IMR-90 (cell line): Measurements from ENCODE around the gene XDH. TPM values are rescaled to one million over a fixed set of nuclear protein-coding genes. Genes with fewer than 3 reads are reported as not detected.

Experiments
- ATAC-seq: fragments of 200-7000 bp; cut with Tn5 transposase; 2 replicates; pipeline ENCODE4 v1.9.1; 2020; ENCODE audit warnings: low read depth, mild to moderate bottlenecking, moderate library complexity
- BruUV-seq: library from RNA; stranded (reverse); fragments of 400-500 nt; replicated peaks from 2 replicates; lab custom pipeline; 2021; lab: Mats Ljungman, UMichigan
- CTCF ChIA-PET: fragments of 300-600 bp; formaldehyde crosslinking; extraction: SDS; loops from one replicate; lab custom pipeline; 2021; ENCODE audit warnings: antibody characterized with exemption; lab: Yijun Ruan, JAX
- POLR2A ChIA-PET: fragments of 300-600 bp; sonication (Branson Sonifier 250); formaldehyde crosslinking; loops from one replicate; lab custom pipeline; 2022; ENCODE audit warnings: antibody characterized with exemption; ENCODE audit not compliant: unreplicated experiment; lab: Charles Lee
- DNase-seq: peaks from one replicate; pipeline ENCODE4 v3.0.0; 2013
- H2AFZ ChIP-seq: replicated peaks from 2 replicates; pipeline ENCODE3; 2013; ENCODE audit warnings: low read length, mild to moderate bottlenecking; ENCODE audit not compliant: poor library complexity
- H2AK5ac ChIP-seq: 2 replicates; pipeline ENCODE4 v1.6.1; 2013; ENCODE audit warnings: low read depth, low read length, inconsistent platforms
- H2AK9ac ChIP-seq: replicated peaks from 2 replicates; pipeline ENCODE3; 2013; ENCODE audit warnings: mild to moderate bottlenecking, low read depth, low read length, moderate library complexity; ENCODE audit not compliant: poor library complexity
- H2BK120ac ChIP-seq: 2 replicates; pipeline ENCODE4 v1.6.1; 2013; ENCODE audit warnings: low read depth, low read length, inconsistent platforms
- H2BK15ac ChIP-seq: 3 replicates; pipeline ENCODE4 v1.6.1; 2013; ENCODE audit warnings: low read depth, low read length, inconsistent platforms
- H2BK20ac ChIP-seq: 2 replicates; pipeline ENCODE4 v1.6.1; 2013; ENCODE audit warnings: low read depth, mild to moderate bottlenecking, inconsistent platforms, low read length, moderate library complexity
- H2BK5ac ChIP-seq: 2 replicates; pipeline ENCODE4 v1.6.1; 2013; ENCODE audit warnings: mild to moderate bottlenecking, low read depth, low read length, inconsistent platforms; ENCODE audit not compliant: poor library complexity, severe bottlenecking
- H3K14ac ChIP-seq: replicated peaks from 2 replicates; pipeline ENCODE4 v1.6.1; 2013; ENCODE audit warnings: low read depth, low read length, inconsistent platforms
- H3K18ac ChIP-seq: 2 replicates; pipeline ENCODE4 v1.6.1; 2013; ENCODE audit warnings: low read depth, low read length, control low read depth
- H3K23ac ChIP-seq: 2 replicates; pipeline ENCODE4 v1.6.1; 2013; ENCODE audit warnings: low read depth, low read length, inconsistent platforms
- H3K27ac ChIP-seq: 2 replicates; pipeline ENCODE4 v1.5.1; 2013; ENCODE audit warnings: mild to moderate bottlenecking, control low read depth, low read length; ENCODE audit not compliant: insufficient read depth
- H3K27me3 ChIP-seq: 2 replicates; pipeline ENCODE4 v1.6.1; 2013; ENCODE audit warnings: low read length; ENCODE audit not compliant: control insufficient read depth, insufficient read depth
- H3K36me3 ChIP-seq: 2 replicates; pipeline ENCODE4 v1.6.1; 2013; ENCODE audit warnings: low read length, mixed read lengths; ENCODE audit not compliant: control insufficient read depth, insufficient read depth
- H3K4ac ChIP-seq: 2 replicates; pipeline ENCODE4 v1.6.1; 2013; ENCODE audit warnings: low read depth, low read length, inconsistent platforms
- H3K4me1 ChIP-seq: 2 replicates; pipeline ENCODE4 v1.6.1; 2013; ENCODE audit warnings: low read length, mixed read lengths; ENCODE audit not compliant: control insufficient read depth, insufficient read depth
- H3K4me2 ChIP-seq: 2 replicates; pipeline ENCODE4 v1.6.1; 2013; ENCODE audit warnings: low read depth, mild to moderate bottlenecking, control low read depth, low read length, moderate library complexity
- H3K4me3 ChIP-seq: 2 replicates; pipeline ENCODE4 v1.5.1; 2013; ENCODE audit warnings: low read depth, mild to moderate bottlenecking, control low read depth, low read length, moderate library complexity; ENCODE audit not compliant: insufficient read depth
- H3K56ac ChIP-seq: 2 replicates; pipeline ENCODE4 v1.6.1; 2013; ENCODE audit warnings: low read length, inconsistent platforms; ENCODE audit not compliant: insufficient read depth; ENCODE audit errors: extremely low read depth
- H3K79me1 ChIP-seq, 2 experiments: 2 replicates each; pipeline ENCODE4 v1.6.1; 2013; ENCODE audit warnings: low read length in 2 of 2, inconsistent platforms in 1 of 2, low read depth in 1 of 2
- H3K9ac ChIP-seq: 2 replicates; pipeline ENCODE4 v1.6.1; 2013; ENCODE audit warnings: low read depth, low read length, control low read depth
- H3K9me1 ChIP-seq: 2 replicates; pipeline ENCODE4 v1.6.1; 2013; ENCODE audit warnings: low read length, inconsistent platforms; ENCODE audit not compliant: insufficient read depth
- H3K9me3 ChIP-seq: 2 replicates; pipeline ENCODE4 v1.6.1; 2013; ENCODE audit warnings: low read length; ENCODE audit not compliant: control insufficient read depth, insufficient read depth
- H4K20me1 ChIP-seq: 2 replicates; pipeline ENCODE4 v1.6.1; 2013; ENCODE audit warnings: low read length, inconsistent platforms; ENCODE audit not compliant: insufficient read depth
- H4K5ac ChIP-seq: 2 replicates; pipeline ENCODE4 v1.6.1; 2013; ENCODE audit warnings: mild to moderate bottlenecking, low read depth, low read length, control low read depth
- H4K8ac ChIP-seq, 2 experiments: 2 replicates each; pipeline ENCODE4 v1.6.1; 2013; ENCODE audit warnings: low read depth in 2 of 2, low read length in 2 of 2, control low read depth in 1 of 2, inconsistent platforms in 1 of 2
- H4K91ac ChIP-seq: 2 replicates; pipeline ENCODE4 v1.6.1; 2013; ENCODE audit warnings: low read depth, low read length, inconsistent platforms; ENCODE audit not compliant: insufficient read depth
- BHLHE40 ChIP-seq: fragments of 150-350 bp; IDR thresholded peaks from 2 replicates; pipeline ENCODE4 v1.6.1; 2016; ENCODE audit warnings: mild to moderate bottlenecking, low read depth, low read length
- CEBPB ChIP-seq: IDR thresholded peaks from 2 replicates; pipeline ENCODE4 v1.6.1; 2012; ENCODE audit warnings: low read depth, low read length, improper control_type of control experiment
- CHD1 ChIP-seq: IDR thresholded peaks from 2 replicates; pipeline ENCODE4 v1.6.1; 2012; ENCODE audit warnings: low read depth, low read length, improper control_type of control experiment
- FOS ChIP-seq: fragments of 150-350 bp; IDR thresholded peaks from 2 replicates; pipeline ENCODE4 v1.6.1; 2016; ENCODE audit warnings: low read depth, low read length
- MAFK ChIP-seq: IDR thresholded peaks from 2 replicates; pipeline ENCODE4 v1.6.1; 2012; ENCODE audit warnings: low read depth, low read length, improper control_type of control experiment
- MAZ ChIP-seq: IDR thresholded peaks from 2 replicates; pipeline ENCODE4 v1.6.1; 2012; ENCODE audit warnings: low read depth, mild to moderate bottlenecking, low read length, improper control_type of control experiment, moderate library complexity, borderline replicate concordance
- MXI1 ChIP-seq: IDR thresholded peaks from 2 replicates; pipeline ENCODE4 v1.6.1; 2012; ENCODE audit warnings: low read depth, mild to moderate bottlenecking, low read length, moderate library complexity, borderline replicate concordance
- NFE2L2 ChIP-seq: fragments of 150-350 bp; IDR thresholded peaks from 2 replicates; pipeline ENCODE4 v1.6.1; 2016; ENCODE audit warnings: low read depth, mild to moderate bottlenecking, low read length
- POLR2A ChIP-seq: IDR thresholded peaks from 2 replicates; pipeline ENCODE4 v1.6.1; 2012; ENCODE audit warnings: mild to moderate bottlenecking, low read depth, low read length
- RAD21 ChIP-seq: IDR thresholded peaks from 2 replicates; pipeline ENCODE4 v1.6.1; 2012; ENCODE audit warnings: low read length, improper control_type of control experiment
- RCOR1 ChIP-seq: IDR thresholded peaks from 2 replicates; pipeline ENCODE4 v1.6.1; 2012; ENCODE audit warnings: mild to moderate bottlenecking, low read length, improper control_type of control experiment; ENCODE audit not compliant: insufficient replicate concordance
- RFX5 ChIP-seq: IDR thresholded peaks from 2 replicates; pipeline ENCODE4 v1.8.0; 2012; ENCODE audit warnings: low read depth, mild to moderate bottlenecking, low read length, moderate library complexity
- SMC3 ChIP-seq: fragments of 150-350 bp; IDR thresholded peaks from 2 replicates; pipeline ENCODE4 v1.6.1; 2016; ENCODE audit warnings: low read depth, mild to moderate bottlenecking, antibody characterized with exemption, low read length, moderate library complexity
- WGBS, 2 experiments: methylation state at CpG; one replicate each; pipeline versions ENCODE4 v1.1.5 to v1.1.7; 2013; ENCODE audit warnings: missing lambda C conversion rate in 2 of 2; ENCODE audit not compliant: insufficient read length in 1 of 2; ENCODE audit errors: extremely low coverage in 2 of 2; 5-methylcytosine and 5-hydroxymethylcytosine counted together
- dilution Hi-C: fragments of 300-500 bp; cut with HindIII; formaldehyde crosslinking; loops from one replicate; pipeline ENCODE4 v1.14.3; 2018; ENCODE audit warnings: low sequenced_read_pairs; ENCODE audit not compliant: unreplicated experiment
- in situ Hi-C: fragments of 300-500 bp; cut with MboI; formaldehyde crosslinking; loops from 3 replicates; pipeline ENCODE4 v1.14.3; 2019; ENCODE audit warnings: low sequenced_read_pairs, inconsistent platforms, mixed read lengths
- intact Hi-C: fragments of 100-400 bp; cut with micrococcal nuclease; formaldehyde crosslinking; loops from 2 replicates; pipeline ENCODE4 v1.10.0; 2022
- polyA plus RNA-seq, 3 experiments: library from polyadenylated mRNA; depleted of rRNA; stranded (reverse); fragments of >200 nt; gene quantifications; 2 replicates each; pipeline ENCODE4 v1.2.3, GENCODE V29; 2012; ENCODE audit warnings: low replicate concordance in 1 of 3
- total RNA-seq: library from RNA; depleted of rRNA; stranded (reverse); fragments of >200 nt; gene quantifications from 2 replicates; pipeline ENCODE4 v1.2.3, GENCODE V29; 2012
- TF ChIP-seq, protein P1 (sequence below): fragments of 150-350 bp; IDR thresholded peaks from 2 replicates; pipeline ENCODE4 v1.6.1; 2017; ENCODE audit warnings: mild to moderate bottlenecking, antibody characterized with exemption, low read length, low read depth
- TF ChIP-seq, protein P2 (sequence below): conservative IDR thresholded peaks from 2 replicates; pipeline ENCODE4 v1.5.1; 2012; ENCODE audit warnings: mild to moderate bottlenecking, low read depth, low read length, improper control_type of control experiment
- TF ChIP-seq, protein P3 (sequence below): fragments of 150-350 bp; IDR thresholded peaks from 2 replicates; pipeline ENCODE4 v1.6.1; 2016; ENCODE audit warnings: low read depth, mild to moderate bottlenecking, low read length, moderate library complexity, borderline replicate concordance

Gene XDH
- total and polyA plus RNA-seq, 2 of the 4 experiments (the other 2 are of a cell fraction), result 0.46 to 1.1 TPM

DNA sequence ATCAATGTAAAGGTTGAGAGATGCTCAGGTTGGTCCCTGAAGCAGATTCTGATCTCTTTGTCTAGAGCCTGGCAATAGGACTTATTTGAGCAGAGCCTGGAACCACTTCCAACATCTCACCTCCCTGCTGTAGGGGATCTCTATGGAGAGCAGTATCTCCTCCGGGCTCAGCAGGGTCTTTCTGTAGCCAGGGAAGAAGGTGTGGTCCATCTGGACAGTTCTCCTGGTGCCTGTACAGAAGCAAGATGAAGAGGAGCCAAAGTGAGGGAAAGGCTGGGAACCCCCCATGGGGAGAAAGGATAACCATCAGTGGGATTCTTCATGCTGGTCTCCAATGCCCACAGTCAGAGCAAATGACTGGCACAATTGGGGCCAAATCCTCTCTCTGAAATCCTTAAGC is 34.8 kb downstream of the XDH start:
- no TSS peak for BruUV-seq
- no CpG with 5 or more reads among the region's 1 CpG for WGBS, 2 experiments
- ATAC-seq, result no peak
- dilution Hi-C loops (no loop called here), in situ Hi-C loops (no loop called here), intact Hi-C loops (no loop called here)
- H4K8ac ChIP-seq, result no peak overlapping the region
- no peak overlapping the region for H2AK5ac ChIP-seq
- H4K5ac ChIP-seq, result no peak overlapping the region
- H4K91ac ChIP-seq, result no peak overlapping the region
- no peak overlapping the region for H2BK120ac ChIP-seq
- no peak overlapping the region for H3K4me3 ChIP-seq
- H3K9ac ChIP-seq, result no peak overlapping the region
- no peak overlapping the region for H2AFZ ChIP-seq
- H2AK9ac ChIP-seq, result no peak overlapping the region
- H3K4me2 ChIP-seq, result no peak overlapping the region
- DNase-seq, result no peak
- H3K9me3 ChIP-seq, result no peaks in the 10 kb centered on the region
- TF ChIP-seq, protein P1, sequence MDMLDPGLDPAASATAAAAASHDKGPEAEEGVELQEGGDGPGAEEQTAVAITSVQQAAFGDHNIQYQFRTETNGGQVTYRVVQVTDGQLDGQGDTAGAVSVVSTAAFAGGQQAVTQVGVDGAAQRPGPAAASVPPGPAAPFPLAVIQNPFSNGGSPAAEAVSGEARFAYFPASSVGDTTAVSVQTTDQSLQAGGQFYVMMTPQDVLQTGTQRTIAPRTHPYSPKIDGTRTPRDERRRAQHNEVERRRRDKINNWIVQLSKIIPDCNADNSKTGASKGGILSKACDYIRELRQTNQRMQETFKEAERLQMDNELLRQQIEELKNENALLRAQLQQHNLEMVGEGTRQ, result no peak
- no peak for TF ChIP-seq SMC3
- TF ChIP-seq CHD1, result no peak
- no peak for TF ChIP-seq CEBPB
- no peak for TF ChIP-seq RAD21
- TF ChIP-seq, protein P2, sequence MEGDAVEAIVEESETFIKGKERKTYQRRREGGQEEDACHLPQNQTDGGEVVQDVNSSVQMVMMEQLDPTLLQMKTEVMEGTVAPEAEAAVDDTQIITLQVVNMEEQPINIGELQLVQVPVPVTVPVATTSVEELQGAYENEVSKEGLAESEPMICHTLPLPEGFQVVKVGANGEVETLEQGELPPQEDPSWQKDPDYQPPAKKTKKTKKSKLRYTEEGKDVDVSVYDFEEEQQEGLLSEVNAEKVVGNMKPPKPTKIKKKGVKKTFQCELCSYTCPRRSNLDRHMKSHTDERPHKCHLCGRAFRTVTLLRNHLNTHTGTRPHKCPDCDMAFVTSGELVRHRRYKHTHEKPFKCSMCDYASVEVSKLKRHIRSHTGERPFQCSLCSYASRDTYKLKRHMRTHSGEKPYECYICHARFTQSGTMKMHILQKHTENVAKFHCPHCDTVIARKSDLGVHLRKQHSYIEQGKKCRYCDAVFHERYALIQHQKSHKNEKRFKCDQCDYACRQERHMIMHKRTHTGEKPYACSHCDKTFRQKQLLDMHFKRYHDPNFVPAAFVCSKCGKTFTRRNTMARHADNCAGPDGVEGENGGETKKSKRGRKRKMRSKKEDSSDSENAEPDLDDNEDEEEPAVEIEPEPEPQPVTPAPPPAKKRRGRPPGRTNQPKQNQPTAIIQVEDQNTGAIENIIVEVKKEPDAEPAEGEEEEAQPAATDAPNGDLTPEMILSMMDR, result no peak
- no peak for TF ChIP-seq POLR2A
- no peak for TF ChIP-seq FOS
- no peak for TF ChIP-seq MAFK
- TF ChIP-seq NFE2L2, result no peak
- TF ChIP-seq BHLHE40, result no peak
- no peak for TF ChIP-seq RCOR1
- TF ChIP-seq RFX5, result no peak
- TF ChIP-seq, protein P3, sequence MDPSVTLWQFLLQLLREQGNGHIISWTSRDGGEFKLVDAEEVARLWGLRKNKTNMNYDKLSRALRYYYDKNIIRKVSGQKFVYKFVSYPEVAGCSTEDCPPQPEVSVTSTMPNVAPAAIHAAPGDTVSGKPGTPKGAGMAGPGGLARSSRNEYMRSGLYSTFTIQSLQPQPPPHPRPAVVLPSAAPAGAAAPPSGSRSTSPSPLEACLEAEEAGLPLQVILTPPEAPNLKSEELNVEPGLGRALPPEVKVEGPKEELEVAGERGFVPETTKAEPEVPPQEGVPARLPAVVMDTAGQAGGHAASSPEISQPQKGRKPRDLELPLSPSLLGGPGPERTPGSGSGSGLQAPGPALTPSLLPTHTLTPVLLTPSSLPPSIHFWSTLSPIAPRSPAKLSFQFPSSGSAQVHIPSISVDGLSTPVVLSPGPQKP, result no peak
- no peak for TF ChIP-seq MXI1
- TF ChIP-seq MAZ, result no peak
- H3K18ac ChIP-seq, result no peak overlapping the region
- peaks cover 13% of the 10 kb centered on the region for H3K4me1 ChIP-seq
- POLR2A ChIA-PET, result no interaction called here
- no peak overlapping the region for H2BK5ac ChIP-seq
- H3K27me3 ChIP-seq, result no peaks in the 10 kb centered on the region
- CTCF ChIA-PET, result no interaction called here
- H3K4ac ChIP-seq, result no peak overlapping the region
- H2BK15ac ChIP-seq, result no peak overlapping the region
- no peaks in the 10 kb centered on the region for H3K36me3 ChIP-seq
- no peak overlapping the region for H3K56ac ChIP-seq
- H3K14ac ChIP-seq, result no peak overlapping the region
- H3K79me1 ChIP-seq, result no peaks in the 10 kb centered on the region
- H4K20me1 ChIP-seq, result no peaks in the 10 kb centered on the region
- H3K23ac ChIP-seq, result no peak overlapping the region
- H3K27ac ChIP-seq, result no peak overlapping the region
- H2BK20ac ChIP-seq, result no peak overlapping the region
- peaks cover 16% of the 10 kb centered on the region; the same call in 1 of the 2 replicates for H3K9me1 ChIP-seq
